Fibroblast of pulmonary artery (primary cell): ENCODE results near the gene COG7.
"Not testable (repeated sequence)": the region's sequence is repeated elsewhere in the genome, so short reads cannot be mapped to it uniquely, and the experiment has no call there.

ENCODE experiments used
- DNase-seq: peaks from one replicate; pipeline ENCODE4 v3.0.0-alpha.2; 2010; ENCODE audit warnings: low read depth
- H3K4me3 ChIP-seq: replicated peaks from 2 replicates; pipeline ENCODE4 v1.5.1; 2011; ENCODE audit warnings: low read depth, mild to moderate bottlenecking, control low read depth, low read length, moderate library complexity
- TF ChIP-seq, protein P1 (sequence below): IDR thresholded peaks from 2 replicates; pipeline ENCODE4 v1.5.1; 2011; ENCODE audit warnings: mild to moderate bottlenecking, control low read depth, low read length, inconsistent platforms; ENCODE audit errors: missing control alignments

The COG7 gene

GRCh38 chr16:23452221-23452571 lies 793 bp downstream of the COG7 start:
- H3K4me3 ChIP-seq: peak overlapping the region; percentile 95
- TF ChIP-seq, protein P1, sequence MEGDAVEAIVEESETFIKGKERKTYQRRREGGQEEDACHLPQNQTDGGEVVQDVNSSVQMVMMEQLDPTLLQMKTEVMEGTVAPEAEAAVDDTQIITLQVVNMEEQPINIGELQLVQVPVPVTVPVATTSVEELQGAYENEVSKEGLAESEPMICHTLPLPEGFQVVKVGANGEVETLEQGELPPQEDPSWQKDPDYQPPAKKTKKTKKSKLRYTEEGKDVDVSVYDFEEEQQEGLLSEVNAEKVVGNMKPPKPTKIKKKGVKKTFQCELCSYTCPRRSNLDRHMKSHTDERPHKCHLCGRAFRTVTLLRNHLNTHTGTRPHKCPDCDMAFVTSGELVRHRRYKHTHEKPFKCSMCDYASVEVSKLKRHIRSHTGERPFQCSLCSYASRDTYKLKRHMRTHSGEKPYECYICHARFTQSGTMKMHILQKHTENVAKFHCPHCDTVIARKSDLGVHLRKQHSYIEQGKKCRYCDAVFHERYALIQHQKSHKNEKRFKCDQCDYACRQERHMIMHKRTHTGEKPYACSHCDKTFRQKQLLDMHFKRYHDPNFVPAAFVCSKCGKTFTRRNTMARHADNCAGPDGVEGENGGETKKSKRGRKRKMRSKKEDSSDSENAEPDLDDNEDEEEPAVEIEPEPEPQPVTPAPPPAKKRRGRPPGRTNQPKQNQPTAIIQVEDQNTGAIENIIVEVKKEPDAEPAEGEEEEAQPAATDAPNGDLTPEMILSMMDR: no peak
- no peak for DNase-seq

GRCh38 chr16:23448392-23448791 lies 4.6 kb downstream of the COG7 start:
- no peak for DNase-seq
- TF ChIP-seq, protein P1: no peak
- H3K4me3 ChIP-seq: no peak overlapping the region

DNA sequence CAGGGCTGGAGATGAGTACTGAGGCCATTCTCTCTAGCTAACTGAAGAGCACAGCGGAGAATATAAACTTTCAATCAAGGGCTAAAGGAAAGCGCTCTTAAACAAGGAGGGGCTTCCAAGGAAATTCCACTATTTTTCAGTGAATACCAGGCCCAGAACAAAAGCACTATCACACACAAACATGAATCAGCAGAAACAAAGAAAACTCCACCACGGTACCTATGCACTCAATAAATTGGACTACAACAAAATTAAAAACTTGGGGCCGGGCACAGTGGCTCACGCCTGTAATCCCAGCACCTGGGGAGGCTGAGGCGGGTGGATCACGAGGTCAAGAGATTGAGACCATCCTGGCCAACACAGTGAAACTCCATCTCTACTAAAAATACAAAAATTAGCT lies 15.4 kb downstream of the COG7 start:
- DNase-seq, H3K4me3 ChIP-seq: not testable (repeated sequence)

DNA sequence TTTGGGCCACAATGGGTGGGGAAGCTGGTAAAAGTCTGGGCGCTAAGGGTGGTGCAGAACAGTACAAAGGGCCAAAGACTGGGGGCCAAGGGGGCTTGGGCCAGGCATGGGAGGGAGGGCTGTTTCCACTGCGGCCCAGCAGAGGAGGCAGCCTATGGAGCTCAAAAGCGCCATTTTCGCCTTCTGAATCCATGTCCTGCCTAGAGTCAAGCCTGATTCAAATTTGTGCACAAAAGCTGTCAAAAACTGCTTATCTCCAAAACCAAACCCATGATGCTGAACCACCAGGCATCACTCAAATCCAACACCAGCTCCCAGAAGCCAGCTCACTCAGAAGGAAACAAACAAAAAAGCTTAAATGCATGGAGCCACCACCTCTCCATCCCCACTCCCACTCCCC lies 16.0 kb downstream of the COG7 start:
- no peak for DNase-seq
- no peak overlapping the region for H3K4me3 ChIP-seq
- TF ChIP-seq, protein P1: no peak

- peak; percentile 68 for DNase-seq
- TF ChIP-seq, protein P1: peak; percentile 96
- H3K4me3 ChIP-seq: no peak overlapping the region
Observed at GRCh38 chr16:23435500-23435899, 17.5 kb downstream of the COG7 start.

- no peak overlapping the region for H3K4me3 ChIP-seq
- DNase-seq: peak; percentile 86
- TF ChIP-seq, protein P1: peak; percentile 86
Observed at GRCh38 chr16:23434380-23434779, 18.6 kb downstream of the COG7 start.

DNA sequence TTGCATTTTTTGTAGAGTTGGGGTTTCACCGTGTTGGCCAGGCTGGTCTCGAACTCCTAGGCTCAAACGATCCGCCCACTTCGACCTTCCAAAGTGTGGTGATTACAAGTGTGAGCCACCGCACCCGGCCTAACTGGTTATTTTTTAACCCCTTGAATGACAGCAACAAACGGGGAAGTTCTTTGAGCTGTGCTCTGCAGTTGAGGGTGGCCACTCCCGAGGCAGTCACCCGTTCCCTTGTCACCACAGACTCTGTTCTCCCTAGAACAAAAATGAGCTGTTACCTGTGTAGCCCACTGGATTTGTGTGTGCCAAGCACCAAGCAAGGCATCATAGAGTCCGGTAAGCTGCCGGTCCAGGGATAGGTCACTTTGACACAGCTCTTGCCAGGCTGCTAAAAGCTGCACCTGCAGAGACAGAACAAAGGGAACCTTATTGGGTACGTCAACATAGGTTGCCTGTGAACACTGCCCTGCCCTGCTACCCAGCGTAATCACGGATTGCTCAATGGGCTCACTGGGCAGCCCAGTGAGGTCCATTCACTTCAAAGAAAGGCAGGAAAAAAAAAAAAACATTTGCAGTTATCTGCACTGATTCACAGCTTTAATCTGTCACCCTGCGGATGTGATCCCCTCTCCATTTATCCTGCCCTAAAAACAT lies 19.6 kb downstream of the COG7 start:
- DNase-seq: no peak
- TF ChIP-seq, protein P1: no peak
- H3K4me3 ChIP-seq: no peak overlapping the region
